Measurements from ENCODE around the gene RB1.

DNA sequence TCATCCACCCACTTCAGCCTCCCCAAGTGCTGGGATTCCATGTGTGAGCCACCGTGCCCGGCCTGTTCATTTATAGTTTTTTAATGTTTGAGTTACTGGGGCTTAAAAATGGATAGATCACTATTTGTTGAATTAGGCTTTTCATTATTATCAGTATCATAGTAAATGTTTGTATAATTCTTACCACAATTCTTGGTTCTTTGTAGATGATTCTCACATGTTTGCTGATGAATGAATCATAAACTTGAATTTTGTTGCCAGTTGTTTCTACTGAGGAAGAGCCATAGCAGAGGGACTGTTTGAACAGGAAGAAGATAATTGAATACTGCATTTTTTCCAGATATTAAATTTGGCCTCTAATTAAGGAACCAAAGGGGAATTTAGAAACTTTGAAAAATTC, 112.0 kb downstream of the RB1 start:
- TF ChIP-seq POLR2A (IDR thresholded peaks at IDR 0.05): no peak
- TF ChIP-seq, protein P1, sequence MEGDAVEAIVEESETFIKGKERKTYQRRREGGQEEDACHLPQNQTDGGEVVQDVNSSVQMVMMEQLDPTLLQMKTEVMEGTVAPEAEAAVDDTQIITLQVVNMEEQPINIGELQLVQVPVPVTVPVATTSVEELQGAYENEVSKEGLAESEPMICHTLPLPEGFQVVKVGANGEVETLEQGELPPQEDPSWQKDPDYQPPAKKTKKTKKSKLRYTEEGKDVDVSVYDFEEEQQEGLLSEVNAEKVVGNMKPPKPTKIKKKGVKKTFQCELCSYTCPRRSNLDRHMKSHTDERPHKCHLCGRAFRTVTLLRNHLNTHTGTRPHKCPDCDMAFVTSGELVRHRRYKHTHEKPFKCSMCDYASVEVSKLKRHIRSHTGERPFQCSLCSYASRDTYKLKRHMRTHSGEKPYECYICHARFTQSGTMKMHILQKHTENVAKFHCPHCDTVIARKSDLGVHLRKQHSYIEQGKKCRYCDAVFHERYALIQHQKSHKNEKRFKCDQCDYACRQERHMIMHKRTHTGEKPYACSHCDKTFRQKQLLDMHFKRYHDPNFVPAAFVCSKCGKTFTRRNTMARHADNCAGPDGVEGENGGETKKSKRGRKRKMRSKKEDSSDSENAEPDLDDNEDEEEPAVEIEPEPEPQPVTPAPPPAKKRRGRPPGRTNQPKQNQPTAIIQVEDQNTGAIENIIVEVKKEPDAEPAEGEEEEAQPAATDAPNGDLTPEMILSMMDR (IDR thresholded peaks at IDR 0.05): no peak

All from Peyer's patch (tissue), 4 donors.